K562 (cell line): Measurements from ENCODE around the gene DCLK1. TPM values are rescaled to one million over a fixed set of nuclear protein-coding genes. Genes with fewer than 3 reads are reported as not detected.

Experiments
- ATAC-seq: fragments of 200-7000 bp; cut with Tn5 transposase; 3 replicates; pipeline ENCODE4 v1.9.1; 2020; ENCODE audit warnings: moderate library complexity
- BruUV-seq: library from RNA; stranded (reverse); fragments of 400-500 nt; replicated peaks from 2 replicates; lab custom pipeline; 2021; lab: Mats Ljungman, UMichigan
- CTCF ChIA-PET: fragments of 300-600 bp; formaldehyde crosslinking; extraction: SDS; loops from one replicate; lab custom pipeline; 2021; ENCODE audit warnings: low intra/inter-chr PET ratio; lab: Yijun Ruan, JAX
- POLR2A ChIA-PET: fragments of 300-600, 350-650 bp; sonication (Branson Sonifier 250); formaldehyde crosslinking; extraction: SDS; loops from one replicate; lab custom pipeline; 2021; ENCODE audit warnings: antibody characterized with exemption, inconsistent platforms; lab: Yijun Ruan, JAX
- DNase-seq, 4 experiments: peaks; one replicate each; pipeline versions ENCODE4 v3.0.0 to v3.0.0-alpha.2; 2011 to 2018; ENCODE audit warnings: low spot score in 3 of 4, mixed read lengths in 3 of 4; ENCODE audit errors: extremely low read depth in 1 of 4
- FAIRE-seq: peaks from 2 replicates; lab custom pipeline; 2011; peaks lifted over from hg19 to GRCh38; lab: Jason Lieb, UNC
- H2AFZ ChIP-seq: 2 replicates; pipeline ENCODE4 v1.6.0; 2011; ENCODE audit warnings: low read depth, low read length, control low read depth, inconsistent platforms
- H3K27ac ChIP-seq: fragments of 200-600 bp; 3 replicates; pipeline ENCODE4 v1.8.0; 2011; ENCODE audit warnings: low read depth, mild to moderate bottlenecking, control low read depth, inconsistent platforms, low read length, moderate library complexity, mixed read lengths; ENCODE audit errors: extremely low read depth
- H3K27me3 ChIP-seq, 2 experiments: fragments of 300-600 bp in 1 of 2; 2 replicates in 1 of 2; 3 replicates in 1 of 2; pipeline versions ENCODE4 v1.6.0 to v1.8.0; 2011; ENCODE audit warnings: inconsistent platforms in 2 of 2, low read length in 2 of 2, mild to moderate bottlenecking in 1 of 2, mixed read lengths in 1 of 2, moderate library complexity in 1 of 2; ENCODE audit not compliant: control insufficient read depth in 2 of 2, insufficient read depth in 2 of 2
- H3K36me3 ChIP-seq: fragments of 300-600 bp; 3 replicates; pipeline ENCODE4 v1.8.0; 2011; ENCODE audit warnings: mild to moderate bottlenecking, low read length, inconsistent platforms; ENCODE audit not compliant: control insufficient read depth, insufficient read depth
- H3K4me1 ChIP-seq, 2 experiments: fragments of 200-600 bp in 1 of 2; replicated peaks in 1 of 2; 2 replicates in 1 of 2; 3 replicates in 1 of 2; pipeline versions ENCODE4 v1.5.1 to v1.8.0; 2011; ENCODE audit warnings: inconsistent platforms in 2 of 2, low read length in 2 of 2, mild to moderate bottlenecking in 1 of 2, mixed read lengths in 1 of 2, moderate library complexity in 1 of 2; ENCODE audit not compliant: control insufficient read depth in 2 of 2, insufficient read depth in 2 of 2
- H3K4me2 ChIP-seq: 2 replicates; pipeline ENCODE4 v1.6.1; 2011; ENCODE audit warnings: low read length, control low read depth, inconsistent platforms, mixed read lengths; ENCODE audit not compliant: insufficient read depth
- H3K4me3 ChIP-seq: fragments of 200-600 bp; sonication (generic), shearing (Covaris generic); 2 replicates; pipeline ENCODE4 v1.5.1; 2016; ENCODE audit warnings: control low read depth, inconsistent platforms
- H3K79me2 ChIP-seq: fragments of 200-600 bp; 3 replicates; pipeline ENCODE4 v1.8.0; 2011; ENCODE audit warnings: low read length, inconsistent platforms; ENCODE audit not compliant: control insufficient read depth, insufficient read depth
- H3K9ac ChIP-seq, 2 experiments: 2 replicates each; pipeline versions ENCODE4 v1.6.0 to v1.6.1; 2011; ENCODE audit warnings: low read depth in 2 of 2, low read length in 2 of 2, control low read depth in 1 of 2, inconsistent platforms in 1 of 2, mild to moderate bottlenecking in 1 of 2, mixed read lengths in 1 of 2; ENCODE audit not compliant: insufficient read depth in 1 of 2
- H3K9me1 ChIP-seq: one replicate; pipeline ENCODE4 v1.6.0; 2011; ENCODE audit warnings: inconsistent platforms, mild to moderate bottlenecking, low read length, moderate library complexity; ENCODE audit not compliant: control insufficient read depth, insufficient read depth
- H3K9me3 ChIP-seq: replicated peaks from 2 replicates; pipeline ENCODE4 v1.5.1; 2011; ENCODE audit warnings: low read depth, low read length, inconsistent platforms; ENCODE audit not compliant: control insufficient read depth, insufficient read depth
- H4K20me1 ChIP-seq: replicated peaks from 2 replicates; pipeline ENCODE4 v1.6.1; 2011; ENCODE audit warnings: low read length, inconsistent platforms, mixed read lengths; ENCODE audit not compliant: control insufficient read depth, insufficient read depth
- JUN ChIP-seq, 2 experiments: sonication (generic) in 1 of 2; formaldehyde crosslinking in 1 of 2; IDR thresholded peaks; 2 replicates each; pipeline versions ENCODE4 v1.6.1 to v1.8.0; 2012 to 2022; ENCODE audit warnings: borderline replicate concordance in 2 of 2, mild to moderate bottlenecking in 2 of 2, improper control_type of control experiment in 1 of 2, low read depth in 1 of 2, low read length in 1 of 2, missing genetic modification reagents in 1 of 2
- SMARCA4 ChIP-seq: fragments of 450-650 bp; IDR thresholded peaks from 2 replicates; pipeline ENCODE4 v1.6.1; 2016
- ZBED1 ChIP-seq: IDR thresholded peaks from 2 replicates; pipeline ENCODE4 v1.6.1; 2014
- ZNF143 ChIP-seq: sonication (generic); formaldehyde crosslinking; IDR thresholded peaks from 2 replicates; pipeline ENCODE4 v1.9.0; 2022; ENCODE audit warnings: mild to moderate bottlenecking, missing genetic modification reagents
- ZNF23 ChIP-seq: fragments of 250-450 bp; sonication (Bioruptor Pico); IDR thresholded peaks from 2 replicates; pipeline ENCODE4 v1.4.0; 2020; ENCODE audit warnings: mild to moderate bottlenecking
- ZNF766 ChIP-seq: fragments of 200-800 bp; sonication (Bioruptor generic); conservative IDR thresholded peaks from 2 replicates; pipeline ENCODE4 v1.6.1; 2016; ENCODE audit warnings: missing genetic modification characterization, missing compliant biosample characterization
- WGBS: fragments of 100-300 bp; shearing (Covaris generic); methylation state at CpG from one replicate; pipeline ENCODE4 v1.1.6; 2016; ENCODE audit warnings: low coverage, mixed read lengths; ENCODE audit not compliant: insufficient coverage; ENCODE audit errors: missing lambda C conversion rate; 5-methylcytosine and 5-hydroxymethylcytosine counted together
- in situ Hi-C: fragments of 300-500 bp; cut with MboI; formaldehyde crosslinking; loops from 4 replicates; pipeline ENCODE4 v1.15.0; 2018; ENCODE audit warnings: inconsistent platforms, mixed read lengths
- intact Hi-C: fragments of 100-400 bp; cut with micrococcal nuclease; formaldehyde crosslinking; loops from 2 replicates; pipeline ENCODE4 v1.14.2; 2022
- polyA plus RNA-seq, 8 experiments: library from polyadenylated mRNA; depleted of rRNA in 4 of 8; stranded (reverse) in 5 of 8; unstranded in 3 of 8; fragments of >200 nt; fragmentation: Nextera tagmentation in 2 of 8; fragmentation: Illumina TruSeq in 1 of 8; extraction: Ambion mirVana in 2 of 8; extraction: Trizol in 1 of 8; gene quantifications; 2 replicates each; pipeline versions ENCODE4 v1.2.1 to v1.2.3, GENCODE V29; 2011 to 2014; ENCODE audit warnings: inconsistent platforms in 1 of 8, missing spikeins in 1 of 8
- total RNA-seq, 7 experiments: library from RNA; depleted of rRNA in 6 of 7; stranded (reverse); fragments of >200 nt in 6 of 7; fragmentation: Illumina TruSeq in 2 of 7; extraction: Trizol in 2 of 7; gene quantifications; 2 replicates each; pipeline versions ENCODE4 v1.2.1 to v1.2.3, GENCODE V29; 2011 to 2021; ENCODE audit warnings: low replicate concordance in 1 of 7
- TF ChIP-seq, protein P1 (sequence below): fragments of 250-450 bp; sonication (Bioruptor Pico); IDR thresholded peaks from 2 replicates; pipeline ENCODE4 v1.8.0; 2021; ENCODE audit warnings: moderate library complexity, mild to moderate bottlenecking, inconsistent platforms

Gene DCLK1
- total and polyA plus RNA-seq, 9 of the 15 experiments (the other 6 are each of a cell fraction or from before 2014, with no cell fraction given), result 0.07 TPM; not detected in 8

- no peaks in the 10 kb centered on the region for H3K27me3 ChIP-seq
- no peak overlapping the region for H3K4me2 ChIP-seq
- no peaks in the 10 kb centered on the region for H3K9me1 ChIP-seq
- BruUV-seq, result no TSS peak
- in situ Hi-C loops (no loop called here), intact Hi-C loops (no loop called here)
- ATAC-seq (no peak), DNase-seq (no peak), FAIRE-seq (no peak)
- no peaks in the 10 kb centered on the region for H3K4me1 ChIP-seq
- ChIA-PET POLR2A (interaction anchor here (0.7 kb wide), 1 partner anchor 32 kb away, joined by 3 read pairs; no protein-coding TSS in a partner anchor), CTCF (no interaction called here)
- WGBS, result 0% methylated on average over 3 of the region's 4 CpGs
- no peak overlapping the region for H3K4me3 ChIP-seq
- no peaks in the 10 kb centered on the region for H3K36me3 ChIP-seq
- no peaks in the 10 kb centered on the region for H3K79me2 ChIP-seq
- H3K27ac ChIP-seq, result no peak overlapping the region
- H3K9me3 ChIP-seq, result no peaks in the 10 kb centered on the region
- no peak overlapping the region for H2AFZ ChIP-seq
- no peak overlapping the region for H3K9ac ChIP-seq
- TF ChIP-seq ZNF23 (CRISPR knock-in tag) (no peak), JUN (IDR thresholded peaks at IDR 0.05; ENCODE audit: borderline replicate concordance, low read depth, low read length) (no peak), JUN (CRISPR knock-in tag; IDR thresholded peaks at IDR 0.05; ENCODE audit: borderline replicate concordance) (no peak), ZNF143 (CRISPR knock-in tag) (no peak), ZBED1 (no peak), SMARCA4 (no peak), ZNF766 (CRISPR knock-in tag) (no peak)
- TF ChIP-seq, protein P1, sequence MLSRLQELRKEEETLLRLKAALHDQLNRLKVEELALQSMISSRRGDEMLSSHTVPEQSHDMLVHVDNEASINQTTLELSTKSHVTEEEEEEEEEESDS (CRISPR knock-in tag), result no peak
- H4K20me1 ChIP-seq, result no peaks in the 10 kb centered on the region
Observed at GRCh38 chr13:35796623-35797022, 334.6 kb downstream of the DCLK1 start.
